Adrenal gland (tissue), 12 donors: ENCODE data around the gene TPR. TPM values are rescaled to one million over a fixed set of nuclear protein-coding genes. Genes with fewer than 3 reads are reported as not detected.

Experiments
- DNase-seq, 7 donors: peaks; one replicate each; pipeline ENCODE4 v3.0.0-alpha.2; 2019 to 2020
- H3K27ac ChIP-seq, 5 donors: fragments of 200-600 bp; sonication (generic) in 4 of 5; 1 replicate in 3 of 5; 2 replicates in 2 of 5; pipeline versions ENCODE4 v1.5.1 to v1.8.0; 2016 to 2020; ENCODE audit warnings: mild to moderate bottlenecking in 1 of 5
- H3K27me3 ChIP-seq: fragments of 200-600 bp; 2 replicates; pipeline ENCODE4 v1.8.0; 2021
- H3K36me3 ChIP-seq, 2 donors: fragments of 200-600 bp; replicated peaks in 1 of 2; 1 replicate in 1 of 2; 2 replicates in 1 of 2; pipeline versions ENCODE4 v1.5.1 to v1.8.0; 2018 to 2022
- H3K4me1 ChIP-seq, 2 donors: fragments of 200-600 bp; replicated peaks in 1 of 2; 1 replicate in 1 of 2; 2 replicates in 1 of 2; pipeline versions ENCODE4 v1.5.1 to v1.8.0; 2018 to 2021
- H3K4me3 ChIP-seq, 4 donors: fragments of 200-600 bp; sonication (generic) in 3 of 4; one replicate each; pipeline ENCODE4 v1.5.1; 2016 to 2018
- H3K9me3 ChIP-seq, 3 donors: fragments of 200-600 bp; sonication (generic) in 1 of 3; replicated peaks in 1 of 3; 1 replicate in 2 of 3; 2 replicates in 1 of 3; pipeline versions ENCODE4 v1.5.1 to v1.8.0; 2016 to 2021
- CTCF ChIP-seq, 6 experiments: fragments of 450-650 bp in 4 of 6; fragments of 200-600 bp in 2 of 6; sonication (generic) in 1 of 6; IDR thresholded peaks; 1 replicate in 5 of 6; 2 replicates in 1 of 6; pipeline versions ENCODE4 v1.5.1 to v1.8.0; 2016 to 2021; ENCODE audit warnings: antibody characterized with exemption in 6 of 6, mild to moderate bottlenecking in 2 of 6, moderate library complexity in 1 of 6
- POLR2A ChIP-seq, 2 donors: fragments of 450-650 bp; IDR thresholded peaks; one replicate each; pipeline ENCODE4 v1.6.1; 2017; ENCODE audit warnings: antibody characterized with exemption in 2 of 2, mild to moderate bottlenecking in 2 of 2, moderate library complexity in 1 of 2
- WGBS, 4 donors: extraction: QIAGEN DNeasy Blood & Tissue Kit in 2 of 4; methylation state at CpG; one replicate each; pipeline versions ENCODE4 v1.1.5 to v1.1.7; 2013 to 2017; 5-methylcytosine and 5-hydroxymethylcytosine counted together
- intact Hi-C, 2 donors: fragments of 100-400 bp; cut with DNase I; formaldehyde crosslinking; loops; one replicate each; pipeline versions ENCODE4 v1.14.1 to v1.15.0; 2022 to 2023
- polyA plus RNA-seq, 3 donors: library from polyadenylated mRNA; stranded (reverse); fragments of 200-250 nt in 2 of 3; fragments of 350-450 nt in 1 of 3; fragmentation: Illumina TruSeq in 1 of 3; extraction: RNeasy Lipid Tissue Mini Kit (QIAGEN cat#74804) in 1 of 3; gene quantifications; one replicate each; pipeline ENCODE4 v1.2.3, GENCODE V29; 2013 to 2014
- total RNA-seq, 9 donors: library from RNA; depleted of rRNA in 4 of 9; stranded (reverse); fragments of >200 nt in 4 of 9; fragments of 120-200 nt in 1 of 9; fragmentation: NEBNext Ultra II Directional in 1 of 9; extraction: Animal tissue kit (Norgen Biotek cat#: 25700) in 1 of 9; gene quantifications; one replicate each; pipeline versions ENCODE4 v1.1.0 to v1.2.4, GENCODE V29; 2013 to 2023
- donor health status: healthy with polysubstance abuse.
- donor health status: Bipolar disorder and iron deficiency.
- donor health status: DM: yes; HTN: yes; CAD: no.
- donor health status: DM: no; HTN: no; CAD: no.
- donor health status: DM: no; HTN: no; CAD: no.
- donor health status: DM: yes; HTN: yes; CAD: no.

TPR gene
- total and polyA plus RNA-seq, 12 donors, result 24.2 to 99.2 (median 57.0) TPM

GRCh38 chr1:186303911-186304310 is 71.1 kb downstream of the TPR start:
- no peak overlapping the region for H3K27ac ChIP-seq
- WGBS, 4 donors, result 74 to 92% (median 83%) methylated on average over 2 of the region's 2 CpGs

GRCh38 chr1:186302381-186302920 is 72.6 kb downstream of the TPR start:
- H3K36me3 ChIP-seq, result no peaks in the 10 kb centered on the region
- H3K4me1 ChIP-seq, result no peaks in the 10 kb centered on the region
- no peaks in the 10 kb centered on the region for H3K27me3 ChIP-seq
- no peaks in the 10 kb centered on the region for H3K9me3 ChIP-seq
- no peak for DNase-seq
- intact Hi-C loops, result no loop called here
- TF ChIP-seq CTCF (IDR thresholded peaks at IDR 0.05) (no peak), POLR2A (IDR thresholded peaks at IDR 0.05) (no peak)
- 67 to 80% (median 71%) methylated on average over 3 of the region's 3 CpGs for WGBS, 4 donors
- H3K4me3 ChIP-seq, result no peak overlapping the region
- no peak overlapping the region for H3K27ac ChIP-seq

More at GRCh38 chr1:186303911-186304310, 71.1 kb downstream of the TPR start:
- Histone ChIP-seq H3K27me3 (no peaks in the 10 kb centered on the region), H3K36me3 (no peaks in the 10 kb centered on the region), H3K9me3 (no peaks in the 10 kb centered on the region), H3K4me3 (no peak overlapping the region), H3K4me1 (no peaks in the 10 kb centered on the region)
- no peak for DNase-seq
- intact Hi-C loops, result no loop called here
- TF ChIP-seq POLR2A (IDR thresholded peaks at IDR 0.05), result no peak
- no peak for TF ChIP-seq CTCF (IDR thresholded peaks at IDR 0.05)

- no peak for DNase-seq
- Histone ChIP-seq H3K36me3 (no peaks in the 10 kb centered on the region), H3K4me3 (no peak overlapping the region), H3K4me1 (no peaks in the 10 kb centered on the region), H3K27ac (no peak overlapping the region), H3K27me3 (no peaks in the 10 kb centered on the region), H3K9me3 (no peaks in the 10 kb centered on the region)
- TF ChIP-seq POLR2A (IDR thresholded peaks at IDR 0.05), result no peak
- TF ChIP-seq CTCF (IDR thresholded peaks at IDR 0.05), result no peak
- intact Hi-C loops, result no loop called here
- WGBS, 4 donors, result 82 to 89% (median 83%) methylated on average over 7 of the region's 7 CpGs
Observed at GRCh38 chr1:186301448-186301847, 73.6 kb downstream of the TPR start.

GRCh38 chr1:186300056-186300455 is 75.0 kb downstream of the TPR start:
- TF ChIP-seq POLR2A (IDR thresholded peaks at IDR 0.05) (no peak), CTCF (IDR thresholded peaks at IDR 0.05) (no peak)
- Histone ChIP-seq H3K27ac (no peak overlapping the region), H3K27me3 (no peaks in the 10 kb centered on the region), H3K9me3 (no peaks in the 10 kb centered on the region), H3K4me1 (no peaks in the 10 kb centered on the region), H3K36me3 (no peaks in the 10 kb centered on the region), H3K4me3 (no peak overlapping the region)
- 86 to 98% (median 90%) methylated on average over 6 of the region's 6 CpGs for WGBS, 4 donors
- intact Hi-C loops, result no loop called here
- DNase-seq, result no peak
